GM12864 (cell line): ENCODE data around the gene TMEM116.

Source experiments
- DNase-seq: peaks from one replicate; pipeline ENCODE4 v3.0.0-alpha.2; 2011; ENCODE audit warnings: low read depth
- H3K4me3 ChIP-seq: 2 replicates; pipeline ENCODE4 v1.5.1; 2011; ENCODE audit warnings: mild to moderate bottlenecking, low read depth, low read length, control low read depth
- CTCF ChIP-seq: IDR thresholded peaks from 2 replicates; pipeline ENCODE4 v1.5.1; 2011; ENCODE audit warnings: low read depth, mild to moderate bottlenecking, moderate library complexity, low read length, control low read depth, inconsistent platforms; ENCODE audit errors: missing control alignments

The TMEM116 gene

GRCh38 chr12:111925171-111925570, 87.8 kb downstream of the TMEM116 start:
- no peak overlapping the region for H3K4me3 ChIP-seq
- DNase-seq: no peak
- TF ChIP-seq CTCF: no peak

DNA sequence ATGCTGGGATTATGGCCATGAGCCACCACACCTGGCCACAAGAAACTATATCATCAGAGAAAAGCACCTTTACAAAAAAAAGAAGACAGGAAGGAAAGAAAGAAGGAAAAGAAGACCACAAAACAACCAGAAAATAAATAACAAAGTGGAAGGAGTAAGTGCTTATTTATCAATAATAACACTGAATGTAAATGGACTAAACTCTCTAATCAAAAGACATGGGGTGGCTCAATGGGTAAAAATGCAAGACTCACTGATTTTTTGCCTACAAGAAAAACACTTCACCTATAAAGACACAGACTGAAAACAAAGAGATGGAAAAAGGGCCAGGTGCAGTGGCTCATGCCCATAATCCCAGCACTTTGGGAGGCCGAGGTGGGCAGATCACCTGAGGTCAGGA, 105.2 kb downstream of the TMEM116 start:
- no peak for DNase-seq
- TF ChIP-seq CTCF: no peak
- no peak overlapping the region for H3K4me3 ChIP-seq

DNA sequence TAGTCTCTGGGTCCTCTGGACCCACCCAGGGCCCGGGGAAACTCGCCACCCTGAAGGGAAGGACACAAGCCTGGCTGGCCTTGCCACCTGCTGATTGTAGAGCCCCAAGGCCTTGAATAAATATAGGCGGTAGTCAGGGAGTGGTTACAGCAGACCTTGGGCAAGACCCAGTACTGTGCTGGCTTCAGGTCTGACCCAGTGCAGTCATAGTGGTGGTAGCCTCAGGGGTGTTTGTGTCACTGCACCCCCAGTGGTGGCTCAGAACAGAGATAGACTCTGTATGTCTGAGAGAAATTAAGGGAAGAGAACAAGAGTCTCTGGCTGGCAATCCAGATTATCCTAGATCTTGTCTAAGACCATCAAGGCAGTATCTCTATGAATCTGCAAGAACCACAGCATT, 107.5 kb downstream of the TMEM116 start:
- no peak for DNase-seq
- no peak for TF ChIP-seq CTCF
- H3K4me3 ChIP-seq: no peak overlapping the region

GRCh38 chr12:111904446-111904975, 108.5 kb downstream of the TMEM116 start:
- H3K4me3 ChIP-seq: no peak overlapping the region
- TF ChIP-seq CTCF: no peak
- DNase-seq: no peak

GRCh38 chr12:111901182-111901581, 111.8 kb downstream of the TMEM116 start:
- DNase-seq: no peak
- no peak for TF ChIP-seq CTCF
- H3K4me3 ChIP-seq: no peak overlapping the region

DNA sequence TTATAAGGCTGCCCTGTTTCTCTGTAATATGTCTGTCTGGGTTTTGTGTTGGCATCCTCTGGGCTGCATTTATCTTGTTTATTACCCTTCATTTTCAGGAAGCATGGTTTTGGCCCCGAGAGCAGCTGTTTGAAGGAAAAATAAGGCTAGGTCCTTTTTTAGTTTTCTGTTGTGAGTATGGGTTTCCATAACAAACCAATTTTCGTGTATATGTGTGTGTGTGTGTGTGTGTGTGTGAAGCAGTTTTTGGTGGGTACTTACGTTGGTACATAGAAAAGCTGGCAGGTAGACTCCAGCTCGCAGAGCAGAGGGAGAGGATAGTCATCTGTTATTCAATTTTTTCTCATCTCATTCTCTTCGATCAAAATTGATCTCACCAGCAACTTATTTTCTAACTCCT, 118.4 kb downstream of the TMEM116 start:
- no peak for TF ChIP-seq CTCF
- no peak overlapping the region for H3K4me3 ChIP-seq
- no peak for DNase-seq

DNA sequence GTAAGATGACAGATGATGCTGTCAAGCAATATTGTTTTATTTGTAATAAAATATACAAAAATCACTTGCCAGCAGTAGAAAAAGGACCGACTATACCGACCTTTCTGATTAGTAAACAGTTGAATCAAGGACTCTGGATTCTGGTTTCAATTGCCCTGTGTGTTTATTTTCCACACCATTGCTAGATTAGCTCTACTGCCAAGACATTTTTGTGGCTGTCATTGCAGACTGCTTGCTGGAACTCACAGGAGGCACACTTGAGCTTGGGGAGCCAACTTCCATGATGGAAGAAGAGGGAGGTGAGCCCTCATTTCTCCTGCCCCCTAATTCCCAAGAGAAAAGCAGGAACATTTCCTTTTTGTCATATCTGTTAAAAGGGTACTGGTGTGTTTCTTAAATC, 119.7 kb downstream of the TMEM116 start:
- TF ChIP-seq CTCF: no peak
- no peak for DNase-seq
- no peak overlapping the region for H3K4me3 ChIP-seq
